ENCODE measurements around the gene SYNDIG1. TPM values are rescaled to one million over a fixed set of nuclear protein-coding genes. Genes with fewer than 3 reads are reported as not detected.
A peak's percentile ranks its signal among the peaks of the same experiment; 100 is the strongest.

SYNDIG1 gene
- total and polyA plus RNA-seq, 2 experiments from 2014 or later: 1.7 to 2.4 TPM

- DNase-seq (ENCODE audit: low read depth in 1 of 2, low spot score in 1 of 2): no peak
- H3K27me3 ChIP-seq: no peaks in the 10 kb centered on the region
- no peaks in the 10 kb centered on the region for H3K9me3 ChIP-seq (ENCODE audit: low read depth)
- no peaks in the 10 kb centered on the region for H3K4me1 ChIP-seq (ENCODE audit: low read depth)
- no peak overlapping the region for H3K27ac ChIP-seq
- no peak for TF ChIP-seq CTCF (IDR thresholded peaks at IDR 0.05; ENCODE audit: low read depth, low read length)
- H3K4me3 ChIP-seq: no peak overlapping the region
- no peaks in the 10 kb centered on the region for H3K36me3 ChIP-seq
Measured at GRCh38 chr20:24609757-24610156, 140.3 kb downstream of the SYNDIG1 start.

GRCh38 chr20:24610341-24611115 is 141.1 kb downstream of the SYNDIG1 start:
- Histone ChIP-seq H3K4me1 (ENCODE audit: low read depth) (no peaks in the 10 kb centered on the region), H3K27ac (no peak overlapping the region), H3K9me3 (ENCODE audit: low read depth) (no peaks in the 10 kb centered on the region), H3K36me3 (no peaks in the 10 kb centered on the region), H3K4me3 (no peak overlapping the region), H3K27me3 (no peaks in the 10 kb centered on the region)
- no peak for DNase-seq (ENCODE audit: low read depth in 1 of 2, low spot score in 1 of 2)
- TF ChIP-seq CTCF (IDR thresholded peaks at IDR 0.05; ENCODE audit: low read depth, low read length): no peak

GRCh38 chr20:24611360-24612140 is 142.1 kb downstream of the SYNDIG1 start:
- no peak for DNase-seq (ENCODE audit: low read depth in 1 of 2, low spot score in 1 of 2)
- Histone ChIP-seq H3K27me3 (no peaks in the 10 kb centered on the region), H3K4me3 (no peak overlapping the region), H3K9me3 (ENCODE audit: low read depth) (no peaks in the 10 kb centered on the region), H3K4me1 (ENCODE audit: low read depth) (no peaks in the 10 kb centered on the region), H3K27ac (no peak overlapping the region), H3K36me3 (no peaks in the 10 kb centered on the region)
- no peak for TF ChIP-seq CTCF (IDR thresholded peaks at IDR 0.05; ENCODE audit: low read depth, low read length)

- no peaks in the 10 kb centered on the region for H3K36me3 ChIP-seq
- peaks cover 8% of the 10 kb centered on the region for H3K27me3 ChIP-seq
- no peaks in the 10 kb centered on the region for H3K4me1 ChIP-seq (ENCODE audit: low read depth)
- no peaks in the 10 kb centered on the region for H3K9me3 ChIP-seq (ENCODE audit: low read depth)
- peak in 1 of 2 donors; percentile 21 for DNase-seq (ENCODE audit: low read depth in 1 of 2, low spot score in 1 of 2)
- TF ChIP-seq CTCF (IDR thresholded peaks at IDR 0.05; ENCODE audit: low read depth, low read length): no peak
- no peak overlapping the region for H3K27ac ChIP-seq
- no peak overlapping the region for H3K4me3 ChIP-seq
Measured at GRCh38 chr20:24612799-24613775, 143.7 kb downstream of the SYNDIG1 start.

- H3K9me3 ChIP-seq (ENCODE audit: low read depth): no peaks in the 10 kb centered on the region
Measured at GRCh38 chr20:24614341-24614740, 144.9 kb downstream of the SYNDIG1 start.

More at GRCh38 chr20:24614341-24614740, 144.9 kb downstream of the SYNDIG1 start:
- no peak overlapping the region for H3K4me3 ChIP-seq
- H3K27ac ChIP-seq: no peak overlapping the region
- no peak for TF ChIP-seq CTCF (IDR thresholded peaks at IDR 0.05; ENCODE audit: low read depth, low read length)
- H3K36me3 ChIP-seq: no peaks in the 10 kb centered on the region
- no peaks in the 10 kb centered on the region for H3K4me1 ChIP-seq (ENCODE audit: low read depth)
- no peak for DNase-seq (ENCODE audit: low read depth in 1 of 2, low spot score in 1 of 2)
- peaks cover 8% of the 10 kb centered on the region for H3K27me3 ChIP-seq

Measured in cardiac muscle cell (in vitro differentiated cells and primary cell).